Stimulated activated CD8-positive, alpha-beta memory T cell treated with anti-CD3 and anti-CD28 coated beads, Interleukin-4, amount 100 ng/mL, for 4 hours (primary cell): ENCODE data around the gene SPINK7.

Experiments used
- DNase-seq, 2 donors: peaks; one replicate each; pipeline ENCODE4 v3.0.0-alpha.2; 2020; ENCODE audit warnings: low read depth in 2 of 2, low spot score in 1 of 2

Gene SPINK7

GRCh38 chr5:148343603-148344487, 31.6 kb downstream of the SPINK7 start:
- DNase-seq, result no peak

GRCh38 chr5:148347706-148348105, 35.5 kb downstream of the SPINK7 start:
- DNase-seq, result no peak

- DNase-seq, result no peak
Observed at GRCh38 chr5:148352696-148353095, 40.5 kb downstream of the SPINK7 start.

- DNase-seq, result no peak
Observed at GRCh38 chr5:148353634-148354033, 41.4 kb downstream of the SPINK7 start.

- DNase-seq, result no peak
Observed at GRCh38 chr5:148364343-148364742, 52.1 kb downstream of the SPINK7 start.
